GM10266 (cell line): ENCODE measurements around the gene RPS29.

Experiments
- DNase-seq: peaks from one replicate; pipeline ENCODE4 v3.0.0; 2012; ENCODE audit errors: extremely low spot score
- TF ChIP-seq, protein P1 (sequence below): IDR thresholded peaks from 2 replicates; pipeline ENCODE4 v1.5.1; 2012; ENCODE audit warnings: mild to moderate bottlenecking, low read depth; ENCODE audit not compliant: control insufficient read depth, insufficient read depth; ENCODE audit errors: missing control alignments

Gene RPS29

DNA sequence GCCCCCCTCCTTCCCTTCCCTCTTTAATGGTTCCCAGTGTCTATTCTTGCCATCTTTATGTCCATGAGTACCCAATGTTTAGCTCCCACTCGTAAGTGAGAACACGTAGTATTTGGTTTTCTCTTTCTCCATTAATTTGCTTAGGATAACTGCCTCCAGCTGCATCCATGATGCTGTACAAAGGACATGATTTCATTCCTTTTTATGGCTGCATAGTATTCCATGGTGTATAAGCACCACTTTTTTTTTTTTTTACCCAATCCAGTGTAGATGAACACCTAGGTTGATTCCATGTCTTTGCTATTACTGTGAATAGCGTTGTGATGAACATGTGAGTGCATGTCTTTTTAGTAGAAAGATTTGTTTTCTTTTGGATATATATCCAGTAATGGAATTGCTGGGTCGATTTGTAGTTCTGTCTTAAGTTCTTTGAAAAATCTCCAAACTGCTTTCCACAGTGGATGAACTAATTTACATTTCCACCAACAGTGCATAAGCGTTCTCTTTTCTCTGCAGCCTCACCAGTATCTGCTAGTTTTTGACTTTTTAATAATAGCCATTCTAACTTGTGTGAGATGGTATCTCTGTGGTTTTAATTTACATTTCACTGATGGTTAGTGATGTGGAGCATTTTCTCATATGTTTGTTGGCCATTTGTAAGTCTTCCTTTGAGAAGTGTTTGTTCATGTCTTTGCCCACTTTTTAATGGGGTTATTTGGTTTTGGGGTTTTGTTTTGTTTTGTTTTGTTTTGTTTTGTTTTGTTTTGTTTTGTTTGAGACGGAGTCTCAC, 26.0 kb downstream of the RPS29 start:
- TF ChIP-seq, protein P1, sequence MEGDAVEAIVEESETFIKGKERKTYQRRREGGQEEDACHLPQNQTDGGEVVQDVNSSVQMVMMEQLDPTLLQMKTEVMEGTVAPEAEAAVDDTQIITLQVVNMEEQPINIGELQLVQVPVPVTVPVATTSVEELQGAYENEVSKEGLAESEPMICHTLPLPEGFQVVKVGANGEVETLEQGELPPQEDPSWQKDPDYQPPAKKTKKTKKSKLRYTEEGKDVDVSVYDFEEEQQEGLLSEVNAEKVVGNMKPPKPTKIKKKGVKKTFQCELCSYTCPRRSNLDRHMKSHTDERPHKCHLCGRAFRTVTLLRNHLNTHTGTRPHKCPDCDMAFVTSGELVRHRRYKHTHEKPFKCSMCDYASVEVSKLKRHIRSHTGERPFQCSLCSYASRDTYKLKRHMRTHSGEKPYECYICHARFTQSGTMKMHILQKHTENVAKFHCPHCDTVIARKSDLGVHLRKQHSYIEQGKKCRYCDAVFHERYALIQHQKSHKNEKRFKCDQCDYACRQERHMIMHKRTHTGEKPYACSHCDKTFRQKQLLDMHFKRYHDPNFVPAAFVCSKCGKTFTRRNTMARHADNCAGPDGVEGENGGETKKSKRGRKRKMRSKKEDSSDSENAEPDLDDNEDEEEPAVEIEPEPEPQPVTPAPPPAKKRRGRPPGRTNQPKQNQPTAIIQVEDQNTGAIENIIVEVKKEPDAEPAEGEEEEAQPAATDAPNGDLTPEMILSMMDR = no peak
- DNase-seq = no peak

DNA sequence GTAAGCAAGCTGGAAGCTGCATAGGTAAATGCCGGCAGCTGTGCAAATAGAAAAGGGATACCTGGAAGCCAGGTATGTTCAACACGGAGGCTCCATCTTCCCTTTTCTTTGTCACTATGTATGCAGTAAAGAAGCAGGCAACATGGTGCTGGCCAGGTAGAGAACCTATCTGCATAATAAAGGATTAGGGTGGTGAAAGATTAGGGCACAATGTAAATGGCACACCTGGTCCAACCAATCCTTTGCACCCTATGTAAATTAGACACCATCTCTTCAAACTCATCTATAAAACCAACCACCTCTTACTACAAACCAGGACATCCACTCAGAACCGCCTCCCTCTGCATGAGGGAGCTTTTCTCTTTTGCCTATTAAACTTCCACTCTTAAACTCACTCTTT, 32.3 kb downstream of the RPS29 start:
- DNase-seq = no peak
- TF ChIP-seq, protein P1 = no peak

DNA sequence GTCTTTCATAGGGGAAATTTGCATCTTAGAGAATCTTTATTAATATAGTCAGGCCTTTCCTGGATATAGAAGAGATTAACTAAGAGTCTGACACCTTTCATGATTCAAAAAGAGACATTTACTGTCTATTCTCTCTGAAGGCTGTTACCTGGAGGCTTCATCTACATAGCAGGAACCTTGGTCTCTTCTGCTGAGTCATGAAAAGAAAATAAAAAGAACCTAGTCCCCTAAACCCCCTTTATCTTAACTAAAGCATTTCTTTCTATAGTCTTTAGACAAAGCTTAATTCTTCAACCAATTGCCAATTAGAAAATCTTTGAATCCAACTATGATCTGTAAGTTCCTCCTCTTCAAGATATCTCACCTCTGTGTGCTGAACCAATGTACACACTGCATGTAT, 33.1 kb downstream of the RPS29 start:
- TF ChIP-seq, protein P1 = no peak
- DNase-seq = no peak

DNA sequence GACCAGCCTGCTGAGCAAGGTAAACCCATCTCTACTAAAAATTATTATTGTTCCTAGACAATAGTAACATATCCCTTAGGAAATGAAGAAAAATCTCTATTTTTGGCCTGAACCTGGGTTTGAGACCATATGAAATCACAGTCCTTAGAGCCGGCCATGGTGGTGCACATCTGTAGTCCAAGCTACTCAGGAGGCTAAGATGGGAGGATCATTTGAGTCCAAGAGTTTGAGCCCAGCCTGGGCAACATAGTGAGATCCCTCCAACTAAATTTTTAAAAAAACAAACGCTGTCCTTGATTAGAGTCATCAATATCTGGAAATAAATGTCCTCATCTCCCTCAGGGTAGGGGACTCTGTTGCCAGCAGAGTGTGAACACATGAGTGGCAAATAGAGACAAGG, 34.6 kb downstream of the RPS29 start:
- TF ChIP-seq, protein P1 = no peak
- DNase-seq = no peak

DNA sequence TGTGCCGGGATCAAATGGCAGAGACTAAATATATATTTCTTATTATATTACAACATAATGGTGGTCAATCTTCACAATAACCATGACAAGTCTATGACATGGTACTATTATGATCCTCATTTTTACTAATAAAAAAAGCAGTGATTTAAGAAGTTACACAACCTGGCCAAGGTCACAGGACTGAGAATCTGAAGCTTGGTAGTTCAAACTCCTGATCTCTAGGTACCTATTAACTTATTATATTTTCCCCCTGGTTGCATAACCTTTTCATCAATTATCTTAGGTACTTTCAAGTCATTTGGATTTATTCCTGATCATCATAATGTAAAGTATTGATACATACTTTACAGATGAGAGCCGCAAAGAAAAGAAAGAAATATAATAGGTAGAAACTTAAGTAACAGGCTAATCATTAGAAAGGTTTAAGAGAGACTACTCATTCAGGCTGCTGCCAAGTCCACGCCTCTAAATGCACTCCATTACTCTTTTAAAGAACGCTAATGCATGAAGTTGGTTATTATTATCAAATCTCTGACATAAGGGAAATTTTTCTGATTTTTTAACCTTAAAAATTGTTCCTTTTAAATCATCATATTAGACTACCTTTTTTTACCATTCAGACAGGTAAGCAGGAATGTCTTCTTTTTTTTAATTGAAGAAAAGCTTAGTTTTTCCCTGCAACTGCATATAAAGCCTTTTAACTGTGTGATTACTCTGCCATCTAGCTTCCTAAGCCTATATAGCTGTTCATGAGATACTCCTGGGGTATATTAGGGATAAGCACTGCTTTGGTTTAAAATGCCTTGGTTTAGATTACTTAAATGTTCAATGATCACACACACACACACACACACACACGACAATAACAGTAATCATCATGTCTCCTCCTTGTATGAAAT, 35.6 kb downstream of the RPS29 start:
- TF ChIP-seq, protein P1 = peak; percentile 18
- no peak for DNase-seq

DNA sequence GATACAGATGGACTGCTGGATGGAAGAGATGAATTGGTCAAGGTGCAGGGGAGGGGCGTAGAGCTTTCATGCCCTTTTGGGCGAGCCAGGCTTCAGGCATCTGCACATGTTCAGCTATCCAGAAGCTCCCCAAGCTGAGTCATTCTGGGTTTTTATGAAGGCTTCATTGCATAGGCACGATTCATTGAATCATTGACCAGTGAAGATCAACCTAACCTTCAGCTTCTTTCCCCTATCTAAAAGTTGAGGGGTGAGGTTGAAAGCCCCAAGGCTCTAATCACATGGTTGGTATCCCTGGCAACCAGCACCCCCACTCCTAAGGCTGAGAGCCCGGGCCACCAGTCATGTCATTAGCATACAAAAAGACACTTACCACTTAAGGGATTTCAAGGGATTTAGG, 36.3 kb downstream of the RPS29 start:
- TF ChIP-seq, protein P1 = no peak
- DNase-seq = no peak

DNA sequence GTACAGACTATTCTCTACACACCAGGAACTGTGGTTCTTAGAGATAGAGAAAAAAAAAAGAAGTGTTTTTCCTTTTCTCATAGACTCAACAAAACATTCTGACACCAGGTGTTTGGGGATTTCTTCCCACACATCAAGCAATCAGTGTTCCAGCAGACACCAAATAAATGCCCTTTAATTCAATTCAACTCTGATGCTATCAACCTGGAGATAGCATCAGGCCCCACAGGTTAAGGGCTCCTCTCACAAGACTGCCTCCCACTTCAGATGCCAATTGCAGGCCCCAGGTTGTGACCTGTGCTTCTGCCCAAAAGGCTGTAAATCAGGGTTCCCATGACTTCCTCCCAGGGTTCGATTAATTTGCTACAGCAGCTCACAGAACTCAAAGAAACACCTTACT, 36.7 kb downstream of the RPS29 start:
- TF ChIP-seq, protein P1 = no peak
- no peak for DNase-seq
